Psoas muscle (tissue), 8 donors: ENCODE results near the gene F12. TPM values are rescaled to one million over a fixed set of nuclear protein-coding genes. Genes with fewer than 3 reads are reported as not detected.

Experiments used
- ATAC-seq, 4 donors: fragments of 200-7000 bp; cut with Tn5 transposase; one replicate each; pipeline ENCODE4 v1.9.1; 2020; ENCODE audit warnings: moderate library complexity in 3 of 4, mild to moderate bottlenecking in 2 of 4
- DNase-seq, 2 donors: peaks; one replicate each; pipeline ENCODE4 v3.0.0-alpha.2; 2020
- H3K27ac ChIP-seq: fragments of 200-600 bp; one replicate; pipeline ENCODE4 v1.8.0; 2022
- H3K27me3 ChIP-seq, 3 donors: fragments of 200-600 bp in 1 of 3; one replicate each; pipeline versions ENCODE4 v1.6.1 to v1.8.0; 2013 to 2022; ENCODE audit warnings: low read length in 2 of 3, mild to moderate bottlenecking in 2 of 3, moderate library complexity in 1 of 3; ENCODE audit not compliant: insufficient read depth in 3 of 3
- H3K36me3 ChIP-seq, 2 donors: fragments of 200-600 bp in 1 of 2; one replicate each; pipeline versions ENCODE4 v1.6.1 to v1.8.0; 2013 to 2022; ENCODE audit warnings: low read depth in 1 of 2, mild to moderate bottlenecking in 1 of 2, moderate library complexity in 1 of 2; ENCODE audit not compliant: insufficient read depth in 1 of 2
- H3K4me1 ChIP-seq: fragments of 200-600 bp; one replicate; pipeline ENCODE4 v1.8.0; 2022
- H3K4me3 ChIP-seq: fragments of 200-600 bp; one replicate; pipeline ENCODE4 v1.8.0; 2022; ENCODE audit warnings: mild to moderate bottlenecking
- H3K9me3 ChIP-seq: fragments of 200-600 bp; one replicate; pipeline ENCODE4 v1.8.0; 2022
- CTCF ChIP-seq: fragments of 200-600 bp; IDR thresholded peaks from one replicate; pipeline ENCODE4 v1.8.0; 2022; ENCODE audit warnings: antibody characterized with exemption
- WGBS, 3 donors: extraction: QIAGEN DNeasy Blood & Tissue Kit; methylation state at CpG; one replicate each; pipeline versions ENCODE4 v1.1.6 to v1.1.7; 2013; 5-methylcytosine and 5-hydroxymethylcytosine counted together
- intact Hi-C, 2 donors: fragments of 100-400 bp; cut with DNase I; formaldehyde crosslinking; loops; one replicate each; pipeline versions ENCODE4 v1.11.0 to v1.14.2; 2022
- polyA plus RNA-seq, 3 donors: library from polyadenylated mRNA; stranded (reverse); fragments of 200-250 nt; gene quantifications; one replicate each; pipeline ENCODE4 v1.2.3, GENCODE V29; 2013
- total RNA-seq, 4 donors: library from RNA; stranded (reverse); fragmentation: NEBNext Ultra II Directional in 2 of 4; extraction: Animal tissue kit (Norgen Biotek cat#: 25700) in 2 of 4; gene quantifications; one replicate each; pipeline versions ENCODE4 v1.2.1 to v1.2.4, GENCODE V29; 2021 to 2023
- donor health status: healthy with polysubstance abuse.
- donor health status: DM: no; HTN: no; CAD: no; lungs with moderate emphysema.
- donor health status: Bipolar disorder and iron deficiency.
- donor health status: healthy.
- donor health status: DM: yes; HTN: yes; CAD: no.
- donor health status: DM: no; HTN: no; CAD: no.
- donor health status: DM: no; HTN: no; CAD: no.
- donor health status: DM: yes; HTN: yes; CAD: no.

F12 gene
- total and polyA plus RNA-seq, 7 donors = 0.06 to 0.81 (median 0.24) TPM; not detected in 3

GRCh38 chr5:177456591-177456964 is 47.2 kb upstream of the F12 start:
- intact Hi-C loops = loop anchor here (2.0 to 10.0 kb wide), 2 partner anchors 140 to 142 kb away; partner anchors contain the start of gene MXD3 (in 1 of the 2)

GRCh38 chr5:177455661-177456590 is 46.6 kb upstream of the F12 start:
- intact Hi-C loops = loop anchor here (2.0 to 10.0 kb wide), 3 partner anchors 45 to 141 kb away; partner anchors contain the start of gene MXD3 (in 1 of the 2)
- Histone ChIP-seq H3K9me3 (no peaks in the 10 kb centered on the region), H3K27me3 (peaks cover 0 to 18% (median 0%) of the 10 kb centered on the region in 3 donors), H3K4me1 (peaks cover 15% of the 10 kb centered on the region), H3K36me3 (peaks cover 0 to 4% of the 10 kb centered on the region in 2 donors), H3K27ac (peak overlapping the region; percentile 79), H3K4me3 (peak overlapping the region; percentile 70)
- WGBS, 3 donors = 1% methylated on average over 68 to 76 of the region's 76 CpGs
- peak; percentile 93 to 96 for DNase-seq
- TF ChIP-seq CTCF = peak; percentile 94
- peak; percentile 70 to 83 (median 78) for ATAC-seq

More at GRCh38 chr5:177456591-177456964, 47.2 kb upstream of the F12 start:
- Histone ChIP-seq H3K27me3 (peaks cover 0 to 16% (median 0%) of the 10 kb centered on the region in 3 donors), H3K9me3 (no peaks in the 10 kb centered on the region), H3K4me3 (peak overlapping the region; percentile 70), H3K4me1 (peaks cover 15% of the 10 kb centered on the region), H3K27ac (peak overlapping the region; percentile 79), H3K36me3 (peaks cover 0 to 4% of the 10 kb centered on the region in 2 donors)
- DNase-seq = peak in 1 of 2 donors; percentile 62
- 30 to 36% (median 30%) methylated on average over 12 of the region's 12 CpGs for WGBS, 3 donors
- TF ChIP-seq CTCF = no peak
- ATAC-seq = no peak

- peak overlapping the region; percentile 70 for H3K4me3 ChIP-seq
- TF ChIP-seq CTCF = peak; percentile 67
- H3K27ac ChIP-seq = peak overlapping the region; percentile 79
- H3K27me3 ChIP-seq = peaks cover 0 to 26% (median 0%) of the 10 kb centered on the region in 3 donors
- H3K4me1 ChIP-seq = peaks cover 15% of the 10 kb centered on the region
- DNase-seq (peak; percentile 82 to 89), ATAC-seq (peak; percentile 69 to 75 (median 72))
- H3K36me3 ChIP-seq = peaks cover 0 to 4% of the 10 kb centered on the region in 2 donors
- intact Hi-C loops = loop anchor here (2.0 to 10.0 kb wide), 2 partner anchors 46 to 140 kb away; partner anchors contain the start of gene MXD3 (in 1 of the 2)
- H3K9me3 ChIP-seq = no peaks in the 10 kb centered on the region
- 0 to 1% (median 1%) methylated on average over 52 to 80 of the region's 80 CpGs for WGBS, 3 donors
These were observed 45.8 kb upstream of the F12 start for GRCh38 chr5:177455036-177455660.

GRCh38 chr5:177454397-177455035 is 45.2 kb upstream of the F12 start:
- Histone ChIP-seq H3K4me1 (peaks cover 15% of the 10 kb centered on the region), H3K27ac (peak overlapping the region; percentile 79), H3K36me3 (peaks cover 0 to 4% of the 10 kb centered on the region in 2 donors), H3K27me3 (peaks cover 0 to 31% (median 0%) of the 10 kb centered on the region in 3 donors), H3K9me3 (no peaks in the 10 kb centered on the region), H3K4me3 (peak overlapping the region; percentile 70)
- ATAC-seq = peak; percentile 71 to 80 (median 76)
- WGBS, 3 donors = 0 to 1% (median 0%) methylated on average over 51 to 84 of the region's 84 CpGs
- intact Hi-C loops = loop anchor here (1.0 to 10.0 kb wide), 6 partner anchors 46 to 342 kb away; partner anchors contain the start of gene MXD3 (in 1 of the 2)
- peak; percentile 92 to 96 for DNase-seq
- peak; percentile 91 for TF ChIP-seq CTCF
